Renal cortex interstitium (tissue), 15 donors: ENCODE measurements around the gene C1S. TPM values are rescaled to one million over a fixed set of nuclear protein-coding genes. Genes with fewer than 3 reads are reported as not detected.
A peak's percentile ranks its signal among the peaks of the same experiment; 100 is the strongest.
"Not testable (repeated sequence)": the region's sequence is repeated elsewhere in the genome, so short reads cannot be mapped to it uniquely, and the experiment has no call there.

ENCODE experiments used
- DNase-seq, 11 donors: peaks; one replicate each; pipeline ENCODE4 v3.0.0-alpha.2; 2013; ENCODE audit warnings: low read depth in 9 of 11, low spot score in 4 of 11; ENCODE audit errors: extremely low read depth in 1 of 11
- long read RNA-seq, 16 experiments: transcript quantifications; one replicate each; lab custom pipeline, GENCODE V29; 2026
- polyA plus RNA-seq, 3 donors: library from polyadenylated mRNA; unstranded; fragments of 120-200 nt; gene quantifications; one replicate each; pipeline ENCODE4 v1.2.1, GENCODE V29; 2013; ENCODE audit not compliant: insufficient read length in 3 of 3

Gene C1S
- polyA plus RNA-seq, result 10 to 100 TPM; 48.0 to 66.1 (median 48.1) TPM
- long read RNA-seq, donor 1, partial matches to known transcripts, result 15 of 19 reads
- long read RNA-seq, donor 1, other reads (novel, unspliced or antisense), result 0 of 19 reads
- long read RNA-seq, donor 2, transcript C1S-201 (12 exons, 2,972 nt), result major isoform, 7 of 43 reads
- long read RNA-seq, donor 2, partial matches to known transcripts, result 33 of 43 reads
- long read RNA-seq, donor 2, other reads (novel, unspliced or antisense), result 0 of 43 reads
- long read RNA-seq, donor 3, transcript C1S-201 (12 exons, 2,972 nt), result major isoform, 20 of 44 reads
- long read RNA-seq, donor 3, transcript C1S-202 (12 exons, 2,635 nt), result minor isoform, 6 of 44 reads
- long read RNA-seq, donor 3, partial matches to known transcripts, result 17 of 44 reads
- long read RNA-seq, donor 3, other reads (novel, unspliced or antisense), result 0 of 44 reads
- long read RNA-seq, donor 4, transcript C1S-201 (12 exons, 2,972 nt), result major isoform, 6 of 27 reads
- long read RNA-seq, donor 4, partial matches to known transcripts, result 19 of 27 reads
- long read RNA-seq, donor 4, other reads (novel, unspliced or antisense), result 0 of 27 reads
- long read RNA-seq, donor 5, result 0 reads
- long read RNA-seq, donor 6, transcript C1S-201 (12 exons, 2,972 nt), result major isoform, 5 of 53 reads
- long read RNA-seq, donor 6, partial matches to known transcripts, result 46 of 53 reads
- long read RNA-seq, donor 6, other reads (novel, unspliced or antisense), result 0 of 53 reads
- long read RNA-seq, donor 7, transcript C1S-201 (12 exons, 2,972 nt), result major isoform, 12 of 59 reads
- long read RNA-seq, donor 7, partial matches to known transcripts, result 45 of 59 reads
- long read RNA-seq, donor 7, other reads (novel, unspliced or antisense), result 0 of 59 reads
- long read RNA-seq, donor 8, transcript C1S-201 (12 exons, 2,972 nt), result major isoform, 5 of 8 reads
- long read RNA-seq, donor 8, partial matches to known transcripts, result 0 of 8 reads
- long read RNA-seq, donor 8, other reads (novel, unspliced or antisense), result 0 of 8 reads
- long read RNA-seq, donor 9, partial matches to known transcripts, result 33 of 39 reads
- long read RNA-seq, donor 9, other reads (novel, unspliced or antisense), result 0 of 39 reads
- long read RNA-seq, donor 10, partial matches to known transcripts, result 34 of 39 reads
- long read RNA-seq, donor 10, other reads (novel, unspliced or antisense), result 0 of 39 reads
- long read RNA-seq, donor 11, partial matches to known transcripts, result 37 of 42 reads
- long read RNA-seq, donor 11, other reads (novel, unspliced or antisense), result 0 of 42 reads
- long read RNA-seq, donor 12, partial matches to known transcripts, result 0 of 1 reads
- long read RNA-seq, donor 12, other reads (novel, unspliced or antisense), result 0 of 1 reads
- long read RNA-seq, donor 13, result 0 reads
- long read RNA-seq, donor 14, transcript C1S-201 (12 exons, 2,972 nt), result major isoform, 7 of 44 reads
- long read RNA-seq, donor 14, partial matches to known transcripts, result 35 of 44 reads
- long read RNA-seq, donor 14, other reads (novel, unspliced or antisense), result 0 of 44 reads
- long read RNA-seq, donor 15, partial matches to known transcripts, result 0 of 3 reads
- long read RNA-seq, donor 15, other reads (novel, unspliced or antisense), result 0 of 3 reads
- long read RNA-seq, donor 16, transcript C1S-201 (12 exons, 2,972 nt), result major isoform, 11 of 164 reads
- long read RNA-seq, donor 16, partial matches to known transcripts, result 141 of 164 reads
- long read RNA-seq, donor 16, other reads (novel, unspliced or antisense), result 5 of 164 reads

DNA sequence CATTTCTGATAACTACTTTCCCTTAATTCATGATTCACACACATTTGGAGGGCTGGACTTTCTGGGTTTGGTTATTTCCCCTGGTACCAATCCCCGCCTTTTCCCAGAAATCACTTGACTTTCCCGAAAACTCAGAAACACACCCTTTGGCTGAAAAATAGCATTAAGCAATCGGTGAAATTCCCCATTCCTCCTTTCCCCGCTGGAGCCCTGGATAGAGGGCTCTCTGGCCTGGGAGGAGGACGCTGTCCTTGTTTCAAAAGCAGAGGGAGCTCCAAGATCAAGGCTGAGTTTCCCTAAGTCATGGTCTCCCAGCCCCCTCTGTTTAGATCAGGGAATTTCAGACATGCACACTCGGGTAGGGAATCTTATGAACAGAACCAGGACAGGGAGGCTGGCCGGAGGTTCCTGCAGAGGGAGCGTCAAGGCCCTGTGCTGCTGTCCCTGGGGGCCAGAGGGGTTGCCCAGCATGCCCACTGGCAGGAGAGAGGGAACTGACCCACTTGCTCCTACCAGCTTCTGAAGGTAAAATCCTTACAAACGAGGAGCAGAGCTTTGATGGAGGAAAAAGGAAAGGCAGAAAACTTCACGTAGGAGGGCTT is at the start of gene C1S:
Gene C1S (plus strand): TSS at position 366 of the 602 bp plus-strand sequence. CDS start 1,195 bp downstream, outside the sequence.
- peak; percentile 62 to 88 (median 76) for DNase-seq

DNA sequence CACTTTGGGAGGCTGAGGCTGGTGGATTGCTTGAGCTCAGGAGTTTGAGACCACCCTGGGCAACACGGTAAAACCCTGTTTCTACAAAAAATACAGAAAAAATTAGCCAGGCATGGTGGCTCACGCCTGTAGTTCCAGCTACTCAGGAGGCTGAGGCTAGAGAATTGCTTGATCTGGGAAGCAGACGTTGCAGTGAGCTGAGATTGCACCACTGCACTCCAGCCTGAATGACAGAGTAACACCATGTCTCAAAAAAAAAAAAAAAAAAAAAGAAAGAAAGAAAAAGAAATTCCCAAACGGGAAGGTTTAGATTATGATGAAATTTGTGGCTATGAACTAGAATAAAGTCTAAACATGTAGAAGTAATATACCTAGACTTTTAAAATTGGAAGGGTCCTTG is 49.1 kb upstream of the C1S start:
- not testable (repeated sequence) for DNase-seq

DNA sequence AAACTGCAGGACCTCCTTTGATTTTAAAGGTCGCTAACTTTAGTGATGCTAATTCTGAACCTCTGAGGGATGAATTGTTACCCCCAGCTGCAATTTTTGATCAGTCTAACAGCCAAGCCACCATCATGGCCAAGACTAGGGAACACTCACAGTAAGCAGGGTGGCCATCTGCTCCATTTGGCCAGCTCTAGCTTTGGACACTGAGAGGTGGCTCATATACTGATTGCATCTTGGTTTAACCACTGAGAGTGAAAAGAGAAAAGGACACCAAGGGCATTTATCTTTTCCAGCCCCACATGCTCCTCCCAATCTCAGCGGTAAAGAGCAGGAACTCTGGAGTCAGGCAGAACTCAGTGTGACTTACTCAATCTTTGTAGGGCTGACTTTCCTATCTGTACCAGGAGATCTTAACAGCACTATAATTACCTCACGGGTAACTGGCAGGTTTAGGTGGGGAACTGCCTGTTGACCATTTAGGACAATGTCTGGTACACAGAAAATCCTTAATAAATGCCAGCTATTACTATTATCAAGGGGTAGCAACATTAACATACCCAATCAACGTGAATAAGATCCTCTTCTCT is 48.4 kb upstream of the C1S start:
- no peak for DNase-seq

- no peak for DNase-seq
These were observed 47.4 kb upstream of the C1S start for GRCh38 chr12:7013101-7013500.

GRCh38 chr12:7015555-7016370 is 44.8 kb upstream of the C1S start:
- no peak for DNase-seq

GRCh38 chr12:7016958-7017571 is 43.5 kb upstream of the C1S start:
- DNase-seq, result no peak

GRCh38 chr12:7017870-7018349 is 42.6 kb upstream of the C1S start:
- peak in 3 of 11 donors; percentile 8 to 33 (median 12) for DNase-seq

- DNase-seq, result peak; percentile 86 to 95 (median 92)
These were observed 42.0 kb upstream of the C1S start, which contains the start of gene LPCAT3 for GRCh38 chr12:7018350-7019042. TSS of gene LPCAT3 (minus strand) at chr12:7018476. CDS start at chr12:7018424, 52 bp downstream.

GRCh38 chr12:7019043-7019569 is 41.4 kb upstream of the C1S start:
- no peak for DNase-seq

- DNase-seq, result no peak
These were observed 38.6 kb upstream of the C1S start for GRCh38 chr12:7021956-7022355.

GRCh38 chr12:7023114-7023513 is 37.4 kb upstream of the C1S start:
- DNase-seq, result no peak

GRCh38 chr12:7026854-7027253 is 33.7 kb upstream of the C1S start:
- DNase-seq, result no peak

DNA sequence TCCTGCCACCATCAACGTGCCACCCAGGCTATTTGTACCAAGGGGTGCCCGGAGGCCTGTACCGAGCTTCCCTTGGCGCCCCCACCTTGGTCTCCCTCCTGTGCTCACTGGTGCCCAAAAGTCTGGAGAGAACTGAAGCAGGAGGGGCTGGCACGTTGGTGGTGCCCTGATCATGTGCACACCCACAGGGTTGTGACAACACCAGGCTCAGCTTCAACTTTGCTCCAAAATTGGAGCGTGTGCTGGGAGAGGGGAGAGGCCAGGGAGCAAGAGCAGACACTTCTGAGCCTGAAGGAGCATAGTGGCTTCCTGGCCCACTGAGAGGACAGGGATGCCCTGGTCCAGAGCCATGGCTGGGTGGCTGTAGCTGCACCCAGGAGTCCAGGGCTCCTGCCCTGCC is 29.2 kb upstream of the C1S start:
- no peak for DNase-seq

GRCh38 chr12:7032990-7033389 is 27.5 kb upstream of the C1S start:
- DNase-seq, result no peak

- no peak for DNase-seq
These were observed 26.1 kb upstream of the C1S start for GRCh38 chr12:7034464-7034863.
